Measurements from ENCODE around the gene CDH23.
A peak's percentile ranks its signal among the peaks of the same experiment; 100 is the strongest.

CDH23 gene

DNA sequence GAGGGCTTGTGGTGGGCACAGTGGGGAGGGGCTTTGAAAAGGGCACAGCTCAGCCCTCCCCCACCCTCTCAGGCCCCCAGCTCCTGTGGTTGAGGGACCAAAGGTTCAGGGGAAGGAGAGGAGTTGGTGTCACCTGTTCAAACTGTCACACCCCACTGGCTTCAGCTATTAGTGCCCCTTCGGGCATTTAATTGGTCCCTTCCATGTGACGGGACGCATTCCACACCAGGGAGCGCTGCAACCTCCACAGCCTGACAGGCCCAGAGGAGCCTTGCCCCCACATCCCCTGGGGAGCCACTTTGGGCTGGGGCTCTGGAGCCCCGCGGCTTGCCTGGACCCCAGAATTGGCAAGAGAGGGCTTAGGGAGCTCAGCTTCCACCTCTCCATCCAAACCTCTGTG is 247.2 kb downstream of the CDH23 start:
- no peaks in the 10 kb centered on the region for H3K27me3 Mint-ChIP-seq
- no peak overlapping the region for H3K27ac Mint-ChIP-seq
- H3K4me3 Mint-ChIP-seq, result no peak overlapping the region
- ATAC-seq (peak; percentile 13), DNase-seq (no peak)
- H3K4me1 Mint-ChIP-seq, result peaks cover 28% of the 10 kb centered on the region
- H3K9me3 Mint-ChIP-seq, result no peaks in the 10 kb centered on the region

GRCh38 chr10:71644307-71645180 is 247.8 kb downstream of the CDH23 start:
- DNase-seq (peak in 1 of 2 donors; percentile 57), ATAC-seq (peak; percentile 88)
- Mint-ChIP-seq H3K4me1 (peaks cover 28% of the 10 kb centered on the region), H3K9me3 (no peaks in the 10 kb centered on the region), H3K27ac (no peak overlapping the region), H3K4me3 (no peak overlapping the region), H3K27me3 (no peaks in the 10 kb centered on the region)

DNA sequence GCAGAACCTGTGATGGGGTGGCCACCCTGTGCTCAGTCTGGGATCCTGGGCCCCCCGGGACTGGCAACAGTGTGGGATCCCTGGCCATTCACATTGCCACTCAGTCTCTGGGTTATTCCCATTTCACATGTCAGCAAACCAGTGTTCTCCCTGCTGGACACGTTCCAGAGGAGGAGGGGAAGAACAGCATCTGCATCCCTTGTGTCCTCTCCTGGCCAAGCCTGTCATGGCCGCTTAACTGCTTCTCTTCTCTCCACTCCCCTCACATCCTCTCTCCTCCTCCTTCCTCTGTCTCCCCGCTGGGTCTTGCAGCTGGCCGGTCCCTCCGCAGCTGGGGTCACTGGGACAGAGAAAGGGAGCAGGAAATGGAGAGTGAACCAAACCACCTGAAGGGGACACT is 248.5 kb downstream of the CDH23 start:
- peaks cover 28% of the 10 kb centered on the region for H3K4me1 Mint-ChIP-seq
- no peak for DNase-seq
- H3K9me3 Mint-ChIP-seq, result no peaks in the 10 kb centered on the region
- no peak overlapping the region for H3K4me3 Mint-ChIP-seq
- ATAC-seq, result no peak
- peak overlapping the region in 1 of 2 donors; percentile 1 for H3K27ac Mint-ChIP-seq
- no peaks in the 10 kb centered on the region for H3K27me3 Mint-ChIP-seq

GRCh38 chr10:71646037-71646436 is 249.3 kb downstream of the CDH23 start:
- Mint-ChIP-seq H3K9me3 (no peaks in the 10 kb centered on the region), H3K27ac (no peak overlapping the region), H3K4me3 (no peak overlapping the region), H3K27me3 (no peaks in the 10 kb centered on the region), H3K4me1 (peaks cover 28% of the 10 kb centered on the region)
- ATAC-seq, result no peak
- DNase-seq, result no peak

DNA sequence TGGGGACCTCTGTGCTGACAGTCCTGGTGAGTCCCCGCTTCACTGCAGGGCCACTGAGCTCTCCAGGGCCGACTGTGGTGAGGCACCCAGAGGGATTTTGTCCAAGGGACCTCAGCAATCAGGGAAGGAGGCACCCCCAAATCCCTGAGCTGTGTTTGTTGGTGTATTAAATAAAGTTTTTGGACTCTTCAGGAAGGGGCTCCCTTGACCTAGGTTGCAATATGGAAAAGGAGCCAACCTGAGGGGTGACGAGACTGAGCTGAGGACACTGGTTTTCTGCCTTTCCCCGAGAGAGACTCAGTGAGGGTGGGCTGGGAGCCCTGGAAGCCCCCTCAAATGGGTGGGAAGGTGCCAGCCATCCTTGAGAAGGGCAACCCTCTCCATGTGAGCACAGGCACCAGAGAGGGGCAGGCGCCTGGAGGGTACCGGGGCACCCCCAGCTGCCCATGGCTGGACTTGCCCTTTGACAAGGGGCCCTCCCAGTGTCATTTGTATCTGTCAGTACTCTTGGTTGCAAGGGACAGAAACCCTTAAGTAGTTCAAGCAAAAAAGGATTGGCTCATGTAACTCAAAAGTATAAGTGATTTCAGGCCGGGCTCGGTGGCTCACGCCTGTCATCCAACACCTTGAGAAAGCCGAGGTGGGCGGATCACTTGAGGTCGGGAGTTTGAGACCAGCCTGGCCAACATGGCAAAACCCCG is 250.0 kb downstream of the CDH23 start:
- no peak for DNase-seq

GRCh38 chr10:71647526-71648253 is 251.0 kb downstream of the CDH23 start:
- ATAC-seq (no peak), DNase-seq (no peak)
- H3K4me3 Mint-ChIP-seq, result no peak overlapping the region
- no peaks in the 10 kb centered on the region for H3K27me3 Mint-ChIP-seq
- H3K9me3 Mint-ChIP-seq, result no peaks in the 10 kb centered on the region
- peak overlapping the region; percentile 19 to 52 for H3K27ac Mint-ChIP-seq
- H3K4me1 Mint-ChIP-seq, result peaks cover 28% of the 10 kb centered on the region

More for the DNA sequence above, 250.0 kb downstream of the CDH23 start:
- ATAC-seq, result no peak
- Mint-ChIP-seq H3K4me3 (no peak overlapping the region), H3K4me1 (peaks cover 28% of the 10 kb centered on the region), H3K27ac (no peak overlapping the region), H3K9me3 (no peaks in the 10 kb centered on the region), H3K27me3 (no peaks in the 10 kb centered on the region)

- no peaks in the 10 kb centered on the region for H3K27me3 Mint-ChIP-seq
- peaks cover 22% of the 10 kb centered on the region for H3K4me1 Mint-ChIP-seq
- ATAC-seq (no peak), DNase-seq (no peak)
- H3K9me3 Mint-ChIP-seq, result no peaks in the 10 kb centered on the region
- no peak overlapping the region for H3K4me3 Mint-ChIP-seq
- no peak overlapping the region for H3K27ac Mint-ChIP-seq
These were observed 251.7 kb downstream of the CDH23 start for GRCh38 chr10:71648254-71648932.

DNA sequence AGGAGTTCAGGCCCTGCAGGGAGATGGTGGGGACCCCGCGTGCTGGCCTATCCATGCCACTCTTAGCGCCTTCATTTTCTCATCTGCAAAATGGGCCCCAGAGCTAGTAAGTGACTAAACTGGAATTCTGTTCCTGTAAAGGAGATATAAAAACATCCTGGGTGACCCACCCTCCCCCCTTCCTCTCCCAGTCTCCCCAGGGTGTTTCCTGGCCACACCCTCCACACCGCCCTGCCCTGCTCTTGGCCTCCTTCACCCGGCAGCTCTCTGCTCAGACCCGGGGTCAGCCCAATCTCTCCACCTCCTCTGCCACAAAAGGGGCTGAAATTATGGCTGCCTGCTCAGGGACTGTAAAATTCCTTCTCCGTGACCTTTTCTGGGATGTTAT is 252.2 kb downstream of the CDH23 start:
- Mint-ChIP-seq H3K27ac (no peak overlapping the region), H3K4me1 (peaks cover 16% of the 10 kb centered on the region), H3K27me3 (no peaks in the 10 kb centered on the region), H3K9me3 (no peaks in the 10 kb centered on the region), H3K4me3 (no peak overlapping the region)
- ATAC-seq (no peak), DNase-seq (no peak)

GRCh38 chr10:71649631-71650030 is 252.9 kb downstream of the CDH23 start:
- Mint-ChIP-seq H3K27ac (no peak overlapping the region), H3K4me3 (no peak overlapping the region), H3K27me3 (no peaks in the 10 kb centered on the region), H3K4me1 (peaks cover 9% of the 10 kb centered on the region), H3K9me3 (no peaks in the 10 kb centered on the region)
- ATAC-seq (no peak), DNase-seq (no peak)

DNA sequence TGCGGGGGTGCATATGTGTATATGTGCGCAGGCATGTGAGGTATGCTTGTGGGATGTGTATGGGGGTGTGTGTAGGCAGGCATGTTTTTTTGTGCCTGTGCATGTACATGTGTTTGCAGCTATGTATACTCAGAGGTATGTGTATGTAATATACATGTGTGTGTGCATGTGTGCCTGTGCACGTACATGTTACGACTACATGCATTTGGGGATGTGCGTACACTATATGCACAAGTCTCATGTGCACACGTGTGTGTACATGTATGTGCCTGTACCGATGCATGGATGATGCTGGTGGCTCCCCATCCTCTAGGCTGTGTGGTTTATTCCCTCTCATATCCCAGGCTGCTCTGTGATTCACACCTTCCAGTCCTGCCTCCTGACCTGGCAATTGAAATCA is 253.7 kb downstream of the CDH23 start:
- DNase-seq (no peak), ATAC-seq (no peak)
- peaks cover 2% of the 10 kb centered on the region for H3K4me1 Mint-ChIP-seq
- no peak overlapping the region for H3K4me3 Mint-ChIP-seq
- no peak overlapping the region for H3K27ac Mint-ChIP-seq
- no peaks in the 10 kb centered on the region for H3K27me3 Mint-ChIP-seq
- H3K9me3 Mint-ChIP-seq, result no peaks in the 10 kb centered on the region

DNA sequence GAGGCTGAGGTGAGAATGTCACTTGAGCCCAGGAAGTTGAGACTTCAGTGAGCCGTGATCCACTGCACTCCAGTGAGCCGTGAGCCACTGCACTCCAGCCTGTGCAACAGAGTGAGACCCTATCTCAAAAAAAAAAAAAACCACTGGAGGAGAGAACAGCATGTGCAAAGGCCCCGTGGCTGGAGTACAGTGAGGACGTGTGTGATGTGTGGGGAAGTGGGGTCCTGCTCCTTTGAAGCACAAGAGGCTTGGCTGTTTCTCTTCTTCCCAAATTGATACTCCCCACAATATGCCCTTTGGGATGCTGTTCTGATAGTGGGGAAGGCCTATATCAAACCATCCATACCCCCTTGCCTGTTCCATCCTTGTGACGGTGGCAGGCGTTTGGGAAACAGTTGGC is 254.7 kb downstream of the CDH23 start:
- Mint-ChIP-seq H3K4me1 (no peaks in the 10 kb centered on the region), H3K9me3 (no peaks in the 10 kb centered on the region), H3K27ac (no peak overlapping the region), H3K27me3 (no peaks in the 10 kb centered on the region), H3K4me3 (no peak overlapping the region)
- DNase-seq (no peak), ATAC-seq (no peak)

- ATAC-seq (no peak), DNase-seq (no peak)
- H3K4me1 Mint-ChIP-seq, result no peaks in the 10 kb centered on the region
- no peak overlapping the region for H3K27ac Mint-ChIP-seq
- H3K4me3 Mint-ChIP-seq, result no peak overlapping the region
- H3K9me3 Mint-ChIP-seq, result no peaks in the 10 kb centered on the region
- H3K27me3 Mint-ChIP-seq, result no peaks in the 10 kb centered on the region
These were observed 255.2 kb downstream of the CDH23 start for GRCh38 chr10:71651928-71652327.

DNA sequence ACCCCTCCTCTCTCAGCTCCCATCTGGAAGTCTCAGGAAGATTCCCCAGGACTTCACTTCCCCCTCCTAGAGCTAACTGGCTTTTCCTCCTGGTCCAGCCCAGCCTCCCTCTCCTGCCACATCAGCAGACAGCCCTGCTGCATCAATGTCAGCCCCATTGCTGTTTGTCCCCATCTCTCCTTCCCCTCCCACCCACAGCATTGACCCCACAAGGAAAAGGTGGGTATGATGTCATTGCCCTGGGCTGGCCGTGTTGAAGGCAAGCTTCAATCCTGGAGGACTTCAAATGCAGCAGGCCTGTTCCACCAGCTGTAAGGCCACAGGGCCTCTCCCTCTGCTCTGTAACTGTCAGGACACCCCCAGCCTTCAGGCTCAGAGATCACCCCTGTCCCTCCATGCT is 256.3 kb downstream of the CDH23 start:
- ATAC-seq (no peak), DNase-seq (no peak)
- H3K9me3 Mint-ChIP-seq, result no peaks in the 10 kb centered on the region
- no peaks in the 10 kb centered on the region for H3K4me1 Mint-ChIP-seq
- H3K27me3 Mint-ChIP-seq, result no peaks in the 10 kb centered on the region
- H3K4me3 Mint-ChIP-seq, result no peak overlapping the region
- peak overlapping the region in 1 of 2 donors; percentile 85 for H3K27ac Mint-ChIP-seq

GRCh38 chr10:71656220-71656619 is 259.5 kb downstream of the CDH23 start:
- Mint-ChIP-seq H3K27me3 (no peaks in the 10 kb centered on the region), H3K4me3 (no peak overlapping the region), H3K4me1 (no peaks in the 10 kb centered on the region), H3K27ac (no peak overlapping the region), H3K9me3 (no peaks in the 10 kb centered on the region)
- ATAC-seq (no peak), DNase-seq (no peak)

DNA sequence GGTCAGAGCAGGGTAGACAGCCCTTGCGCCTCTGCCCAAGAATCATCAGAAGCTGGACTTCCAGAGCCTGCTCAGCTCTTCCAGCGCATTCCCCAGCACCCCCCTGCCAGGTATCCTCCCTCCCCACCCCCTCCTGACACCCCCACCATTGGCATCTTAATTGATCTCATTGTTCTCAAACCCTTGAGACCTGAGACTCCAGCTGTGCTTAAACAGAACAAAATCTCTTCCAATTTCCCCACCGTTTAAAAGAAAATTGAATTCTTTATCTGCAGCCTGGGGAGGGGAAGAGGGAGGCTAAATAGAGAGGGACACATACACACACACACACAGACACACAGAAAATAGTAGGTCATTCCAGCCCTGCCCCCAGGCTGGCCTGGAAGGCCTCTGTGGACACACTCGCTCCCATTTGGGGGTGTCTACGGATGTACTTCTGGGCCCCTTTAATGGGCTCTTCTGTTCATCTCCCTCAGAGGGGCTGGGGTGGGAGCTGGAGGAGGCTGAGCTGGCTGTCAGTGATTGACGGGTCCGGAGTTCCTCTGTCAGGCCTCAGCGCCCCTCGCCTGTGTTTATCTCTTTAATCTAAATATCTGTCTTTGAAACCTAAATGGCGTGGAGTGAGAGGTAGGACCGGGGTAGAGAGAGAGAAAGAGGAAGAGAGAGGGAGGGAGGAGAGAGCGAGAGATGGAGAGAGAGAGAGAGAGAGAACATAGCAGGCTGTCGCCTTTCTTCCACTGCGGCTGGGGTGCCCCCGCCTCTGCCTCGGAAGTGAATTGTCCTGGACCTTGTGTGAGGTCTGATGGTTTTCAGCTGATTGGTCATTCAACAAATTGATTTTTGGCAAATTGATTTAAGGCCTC is 261.1 kb downstream of the CDH23 start:
- no peak overlapping the region for H3K4me3 Mint-ChIP-seq
- ATAC-seq (no peak), DNase-seq (no peak)
- peak overlapping the region in 1 of 2 donors; percentile 45 for H3K27ac Mint-ChIP-seq
- H3K27me3 Mint-ChIP-seq, result no peaks in the 10 kb centered on the region
- H3K4me1 Mint-ChIP-seq, result no peaks in the 10 kb centered on the region
- no peaks in the 10 kb centered on the region for H3K9me3 Mint-ChIP-seq

Measured in stimulated activated naive CD8-positive, alpha-beta T cell treated with anti-CD3 and anti-CD28 coated beads, Interleukin-15, amount 100 ng/mL, for 72 hours (primary cell).